GM21529 (cell line): ENCODE results near the gene FHL1.

Experiments
- ATAC-seq: cut with Tn5 transposase; IDR thresholded peaks from one replicate; pipeline ENCODE4 v1.9.1; 2021; ENCODE audit not compliant: unreplicated experiment

The FHL1 gene

GRCh38 chrX:136250191-136251040 is 103.1 kb downstream of the FHL1 start:
- ATAC-seq = peak; percentile 36

- peak; percentile 85 for ATAC-seq
Measured at GRCh38 chrX:136251041-136251991, 104.0 kb downstream of the FHL1 start, which contains the start of gene MAP7D3. TSS of gene MAP7D3 (minus strand) at chrX:136251400. CDS start at chrX:136251358, 42 bp downstream.

- no peak for ATAC-seq
Measured at GRCh38 chrX:136255541-136255940, 108.2 kb downstream of the FHL1 start.

GRCh38 chrX:136256026-136256425 is 108.7 kb downstream of the FHL1 start:
- no peak for ATAC-seq

GRCh38 chrX:136258951-136259350 is 111.6 kb downstream of the FHL1 start:
- no peak for ATAC-seq

GRCh38 chrX:136259543-136259942 is 112.2 kb downstream of the FHL1 start:
- ATAC-seq = no peak

GRCh38 chrX:136260776-136261175 is 113.4 kb downstream of the FHL1 start:
- no peak for ATAC-seq
